Left ventricle myocardium inferior (tissue), 1 donor: ENCODE data around the gene ANAPC10. TPM values are rescaled to one million over a fixed set of nuclear protein-coding genes. Genes with fewer than 3 reads are reported as not detected.

Source experiments
- DNase-seq: peaks from one replicate; pipeline ENCODE4 v3.0.0-alpha.2; 2020
- H3K27ac ChIP-seq: fragments of 200-600 bp; replicated peaks from 2 replicates; pipeline ENCODE4 v1.8.0; 2021
- H3K27me3 ChIP-seq: fragments of 200-600 bp; 2 replicates; pipeline ENCODE4 v1.8.0; 2021; ENCODE audit warnings: low read depth
- H3K36me3 ChIP-seq: fragments of 200-600 bp; 2 replicates; pipeline ENCODE4 v1.8.0; 2021
- H3K4me1 ChIP-seq: fragments of 200-600 bp; 2 replicates; pipeline ENCODE4 v1.8.0; 2021
- H3K4me3 ChIP-seq: fragments of 200-600 bp; 2 replicates; pipeline ENCODE4 v1.8.0; 2021; ENCODE audit warnings: mild to moderate bottlenecking, moderate library complexity
- H3K9me3 ChIP-seq: fragments of 200-600 bp; replicated peaks from 2 replicates; pipeline ENCODE4 v1.8.0; 2021
- CTCF ChIP-seq: fragments of 200-600 bp; IDR thresholded peaks from 2 replicates; pipeline ENCODE4 v1.8.0; 2021; ENCODE audit warnings: antibody characterized with exemption, mild to moderate bottlenecking, borderline replicate concordance
- intact Hi-C: fragments of 100-400 bp; cut with micrococcal nuclease; formaldehyde crosslinking; loops from one replicate; pipeline ENCODE4 v1.11.0; 2022
- total RNA-seq: library from RNA; stranded (reverse); fragmentation: NEBNext Ultra II Directional; extraction: Animal tissue kit (Norgen Biotek cat#: 25700); gene quantifications from one replicate; pipeline ENCODE4 v1.2.1, GENCODE V29; 2021
- donor health status: DM: no; HTN: yes; CAD: no; lungs with severe emphysema.

ANAPC10 gene
- total RNA-seq, 1 donor from 2014 or later, result 15.4 TPM

- peaks cover 4% of the 10 kb centered on the region for H3K36me3 ChIP-seq
- no peaks in the 10 kb centered on the region for H3K27me3 ChIP-seq
- H3K27ac ChIP-seq, result no peak overlapping the region
- no peak for TF ChIP-seq CTCF
- H3K9me3 ChIP-seq, result peaks cover 19% of the 10 kb centered on the region
- DNase-seq, result no peak
- H3K4me1 ChIP-seq, result no peaks in the 10 kb centered on the region
- intact Hi-C loops, result no loop called here
- H3K4me3 ChIP-seq, result no peak overlapping the region
Observed at GRCh38 chr4:144985531-144985930, 112.5 kb downstream of the ANAPC10 start.

- no peak overlapping the region for H3K4me3 ChIP-seq
- TF ChIP-seq CTCF, result no peak
- no peaks in the 10 kb centered on the region for H3K27me3 ChIP-seq
- intact Hi-C loops, result no loop called here
- no peak overlapping the region for H3K27ac ChIP-seq
- peaks cover 4% of the 10 kb centered on the region for H3K36me3 ChIP-seq
- no peaks in the 10 kb centered on the region for H3K4me1 ChIP-seq
- peaks cover 24% of the 10 kb centered on the region for H3K9me3 ChIP-seq
- no peak for DNase-seq
Observed at GRCh38 chr4:144985014-144985413, 113.0 kb downstream of the ANAPC10 start.

- no peak for DNase-seq
- Histone ChIP-seq H3K9me3 (peaks cover 29% of the 10 kb centered on the region), H3K27ac (no peak overlapping the region), H3K36me3 (peaks cover 4% of the 10 kb centered on the region), H3K4me1 (no peaks in the 10 kb centered on the region), H3K27me3 (no peaks in the 10 kb centered on the region), H3K4me3 (no peak overlapping the region)
- intact Hi-C loops, result no loop called here
- TF ChIP-seq CTCF, result no peak
Observed at GRCh38 chr4:144984241-144984640, 113.8 kb downstream of the ANAPC10 start.

GRCh38 chr4:144975718-144976117, 122.3 kb downstream of the ANAPC10 start:
- no peak for TF ChIP-seq CTCF
- DNase-seq, result no peak
- Histone ChIP-seq H3K27me3 (no peaks in the 10 kb centered on the region), H3K4me3 (no peak overlapping the region), H3K36me3 (no peaks in the 10 kb centered on the region), H3K27ac (no peak overlapping the region), H3K9me3 (peaks cover 40% of the 10 kb centered on the region), H3K4me1 (no peaks in the 10 kb centered on the region)
- intact Hi-C loops, result no loop called here

GRCh38 chr4:144970597-144970996, 127.4 kb downstream of the ANAPC10 start:
- H3K36me3 ChIP-seq, result no peaks in the 10 kb centered on the region
- H3K27ac ChIP-seq, result no peak overlapping the region
- no peak for DNase-seq
- no peak overlapping the region for H3K4me3 ChIP-seq
- intact Hi-C loops, result no loop called here
- H3K9me3 ChIP-seq, result peaks cover 18% of the 10 kb centered on the region
- H3K4me1 ChIP-seq, result no peaks in the 10 kb centered on the region
- H3K27me3 ChIP-seq, result no peaks in the 10 kb centered on the region
- no peak for TF ChIP-seq CTCF

- Histone ChIP-seq H3K4me3 (no peak overlapping the region), H3K36me3 (no peaks in the 10 kb centered on the region), H3K9me3 (peaks cover 10% of the 10 kb centered on the region), H3K4me1 (no peaks in the 10 kb centered on the region), H3K27ac (no peak overlapping the region), H3K27me3 (no peaks in the 10 kb centered on the region)
- DNase-seq, result no peak
- no peak for TF ChIP-seq CTCF
- intact Hi-C loops, result no loop called here
Observed at GRCh38 chr4:144969821-144970220, 128.2 kb downstream of the ANAPC10 start.
